Measurements from ENCODE around the gene GAB1. TPM values are rescaled to one million over a fixed set of nuclear protein-coding genes. Genes with fewer than 3 reads are reported as not detected.
A peak's percentile ranks its signal among the peaks of the same experiment; 100 is the strongest.

The GAB1 gene
- total RNA-seq, 1 experiment from 2014 or later, result 15.3 TPM

DNA sequence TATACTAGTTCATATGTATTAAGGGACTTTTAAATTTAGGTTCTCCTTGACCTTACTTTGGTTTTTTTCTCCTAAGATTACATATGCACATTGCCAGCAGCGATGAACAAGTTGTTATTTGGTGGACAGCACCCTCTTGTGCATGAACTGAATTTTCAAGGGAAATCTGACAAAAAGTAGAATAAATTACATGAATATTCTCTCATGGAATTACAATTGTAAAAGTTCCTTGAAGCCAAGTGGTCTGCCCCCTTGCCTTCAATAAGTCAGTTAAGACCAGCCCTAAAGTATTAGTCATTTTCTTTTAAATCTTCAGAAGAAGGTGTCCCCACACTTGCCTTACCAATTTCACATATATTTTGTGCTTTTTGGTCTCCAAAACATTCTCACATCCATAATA lies 146.2 kb downstream of the GAB1 start:
- Histone ChIP-seq H3K9ac (ENCODE audit: extremely low read depth, insufficient read length, low read length) (no peak overlapping the region), H2BK12ac (ENCODE audit: insufficient read length, low read depth, low read length) (no peak overlapping the region), H3K4me2 (ENCODE audit: insufficient read depth, insufficient read length, low read length) (no peak overlapping the region), H3K56ac (ENCODE audit: insufficient read length, low read depth, low read length) (no peak overlapping the region), H2BK15ac (ENCODE audit: low read depth, low read length) (no peak overlapping the region), H3K4me1 (ENCODE audit: insufficient read depth, low read length) (no peaks in the 10 kb centered on the region), H3K23me2 (ENCODE audit: insufficient read length, low read depth, low read length, poor library complexity, severe bottlenecking) (no peaks in the 10 kb centered on the region), H3T11ph (ENCODE audit: low read length) (no peak overlapping the region), H2BK5ac (ENCODE audit: insufficient read length, low read length) (no peak overlapping the region), H3K79me2 (ENCODE audit: insufficient read depth, low read length) (no peaks in the 10 kb centered on the region), H4K5ac (ENCODE audit: insufficient read length, low read depth, low read length) (no peak overlapping the region), H3K23ac (ENCODE audit: insufficient read length, low read depth, low read length) (no peak overlapping the region), H3K79me1 (ENCODE audit: insufficient read depth, low read depth, low read length, poor library complexity, severe bottlenecking) (no peaks in the 10 kb centered on the region), H4K20me1 (ENCODE audit: control insufficient read depth, insufficient read depth, insufficient read length) (no peaks in the 10 kb centered on the region), H2BK120ac (ENCODE audit: low read depth, low read length, poor library complexity, severe bottlenecking) (no peak overlapping the region), H3K18ac (ENCODE audit: insufficient read length, low read depth, low read length) (no peak overlapping the region), H3K27ac (ENCODE audit: insufficient read length, low read depth, low read length) (no peak overlapping the region), H3K9me3 (ENCODE audit: control insufficient read depth, low read depth, low read length) (no peaks in the 10 kb centered on the region), H3K4ac (ENCODE audit: low read depth, low read length) (no peak overlapping the region), H2AFZ (ENCODE audit: low read length) (no peak overlapping the region), H4K8ac (replicated peaks; ENCODE audit: insufficient read length, low read depth, low read length) (no peak overlapping the region), H2AK5ac (ENCODE audit: insufficient read length, low read length) (no peak overlapping the region), H2BK20ac (ENCODE audit: low read depth, low read length, poor library complexity, severe bottlenecking) (no peak overlapping the region), H4K91ac (ENCODE audit: insufficient read length, low read depth, low read length) (no peak overlapping the region), H3K14ac (ENCODE audit: insufficient read depth, low read length) (no peak overlapping the region), H3K27me3 (ENCODE audit: insufficient read depth, low read length) (no peaks in the 10 kb centered on the region)
- H3K9me3 Mint-ChIP-seq, result no peaks in the 10 kb centered on the region
- no peak overlapping the region for H3K4me3 Mint-ChIP-seq
- no CpG with 5 or more reads among the region's 1 CpG for WGBS (ENCODE audit: extremely low coverage, insufficient read length, low lambda C conversion rate)
- no peaks in the 10 kb centered on the region for H3K4me1 Mint-ChIP-seq
- no peaks in the 10 kb centered on the region for H3K27me3 Mint-ChIP-seq (ENCODE audit: low read depth)
- no peak overlapping the region for H3K27ac Mint-ChIP-seq
- no peaks in the 10 kb centered on the region for H3K36me3 Mint-ChIP-seq (ENCODE audit: insufficient read depth in 1 of 3, low read depth in 3 of 3)
- TF ChIP-seq, protein P1, sequence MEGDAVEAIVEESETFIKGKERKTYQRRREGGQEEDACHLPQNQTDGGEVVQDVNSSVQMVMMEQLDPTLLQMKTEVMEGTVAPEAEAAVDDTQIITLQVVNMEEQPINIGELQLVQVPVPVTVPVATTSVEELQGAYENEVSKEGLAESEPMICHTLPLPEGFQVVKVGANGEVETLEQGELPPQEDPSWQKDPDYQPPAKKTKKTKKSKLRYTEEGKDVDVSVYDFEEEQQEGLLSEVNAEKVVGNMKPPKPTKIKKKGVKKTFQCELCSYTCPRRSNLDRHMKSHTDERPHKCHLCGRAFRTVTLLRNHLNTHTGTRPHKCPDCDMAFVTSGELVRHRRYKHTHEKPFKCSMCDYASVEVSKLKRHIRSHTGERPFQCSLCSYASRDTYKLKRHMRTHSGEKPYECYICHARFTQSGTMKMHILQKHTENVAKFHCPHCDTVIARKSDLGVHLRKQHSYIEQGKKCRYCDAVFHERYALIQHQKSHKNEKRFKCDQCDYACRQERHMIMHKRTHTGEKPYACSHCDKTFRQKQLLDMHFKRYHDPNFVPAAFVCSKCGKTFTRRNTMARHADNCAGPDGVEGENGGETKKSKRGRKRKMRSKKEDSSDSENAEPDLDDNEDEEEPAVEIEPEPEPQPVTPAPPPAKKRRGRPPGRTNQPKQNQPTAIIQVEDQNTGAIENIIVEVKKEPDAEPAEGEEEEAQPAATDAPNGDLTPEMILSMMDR (conservative IDR thresholded peaks at IDR 0.05), result peak; percentile 65
- DNase-seq, result no peak
